UCSD-AML1 (cell line): ENCODE data around the gene IMMP2L.
A peak's percentile ranks its signal among the peaks of the same experiment; 100 is the strongest.

Source experiments
- DNase-seq: peaks from one replicate; lab custom pipeline; 2025; ENCODE audit not compliant: unreplicated experiment; lab: John Stamatoyannopoulos, UW

The IMMP2L gene

GRCh38 chr7:111174510-111174909, 387.8 kb downstream of the IMMP2L start:
- DNase-seq = no peak

GRCh38 chr7:111173990-111174389, 388.3 kb downstream of the IMMP2L start:
- no peak for DNase-seq

DNA sequence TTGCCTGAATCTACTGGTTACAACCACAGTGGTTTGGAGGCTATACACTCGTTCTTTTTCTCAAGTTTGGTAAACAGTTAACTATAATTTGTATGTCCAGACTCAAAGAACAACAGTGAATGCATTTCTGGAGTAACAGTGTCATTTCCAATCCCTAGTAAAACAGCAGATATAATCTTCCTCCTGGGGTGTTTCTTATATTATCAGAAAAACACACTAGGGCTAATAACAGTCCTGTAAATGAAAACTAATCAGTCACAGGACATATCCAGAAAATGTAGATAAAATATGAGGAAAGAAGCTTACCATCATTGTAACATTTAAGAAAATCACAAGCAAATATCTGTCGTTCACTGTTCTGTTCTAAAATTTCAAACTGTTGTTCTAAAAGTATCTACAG, 388.8 kb downstream of the IMMP2L start:
- DNase-seq = no peak

- DNase-seq = no peak
Observed at GRCh38 chr7:111172564-111173257, 389.6 kb downstream of the IMMP2L start.

DNA sequence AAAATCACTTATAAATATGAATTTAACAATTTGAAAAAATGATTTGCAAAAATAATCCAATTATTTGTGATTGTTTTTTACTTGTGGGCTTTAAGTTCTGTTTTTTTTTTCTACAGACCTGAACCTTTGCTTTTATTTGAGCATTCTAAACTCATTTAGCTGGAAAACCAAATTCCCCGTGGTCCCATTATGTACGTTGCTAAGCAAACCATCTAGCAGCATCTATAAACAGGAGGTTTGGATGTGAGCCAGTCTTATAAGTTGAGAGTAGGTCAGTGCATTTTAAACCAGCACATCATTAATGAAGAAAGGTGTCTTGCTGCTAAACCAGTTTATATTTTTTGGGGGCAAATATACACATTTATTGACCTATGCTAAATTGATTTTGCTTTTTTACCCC, 394.1 kb downstream of the IMMP2L start:
- DNase-seq = no peak

DNA sequence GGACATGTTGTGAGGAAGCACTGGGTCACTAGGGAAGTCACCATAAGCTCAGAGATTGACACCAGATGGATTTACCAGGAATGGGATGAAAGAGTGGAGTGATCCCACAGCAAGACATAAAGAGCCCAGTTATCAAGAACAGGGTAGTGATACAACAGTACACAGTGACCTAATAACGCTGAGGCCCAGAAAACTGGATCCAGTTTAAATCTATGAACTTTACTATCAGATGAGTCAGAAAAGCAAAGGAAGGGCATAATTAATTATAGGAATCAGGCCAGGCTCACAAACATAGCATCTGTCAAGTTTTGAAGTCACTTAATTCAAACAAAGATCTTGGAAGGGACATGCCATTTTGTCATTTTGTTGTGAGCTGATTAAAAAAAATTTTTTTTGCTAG, 397.9 kb downstream of the IMMP2L start:
- DNase-seq = no peak

DNA sequence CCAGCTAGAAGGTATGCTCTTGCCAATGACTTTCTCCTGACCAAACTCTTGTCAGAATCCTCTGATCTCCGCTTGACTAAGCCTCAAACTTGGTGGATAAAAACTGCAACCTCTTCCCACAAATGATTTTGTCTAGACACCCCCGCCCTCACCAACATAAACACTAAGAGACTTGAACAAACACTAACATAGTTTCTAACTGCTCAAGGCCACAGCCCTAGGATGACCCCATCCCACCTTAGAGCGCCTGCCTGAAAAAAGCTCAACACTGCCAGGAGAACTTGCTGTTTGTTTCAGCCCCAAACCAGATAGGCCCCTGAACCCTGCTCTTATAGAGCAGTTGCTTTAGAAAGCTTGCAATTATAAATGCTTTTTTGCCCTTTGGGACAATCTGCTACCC, 399.6 kb downstream of the IMMP2L start:
- no peak for DNase-seq

- no peak for DNase-seq
Observed at GRCh38 chr7:111160297-111160696, 402.0 kb downstream of the IMMP2L start.

- DNase-seq = no peak
Observed at GRCh38 chr7:111159426-111159825, 402.9 kb downstream of the IMMP2L start.

- no peak for DNase-seq
Observed at GRCh38 chr7:111150709-111151108, 411.6 kb downstream of the IMMP2L start.

DNA sequence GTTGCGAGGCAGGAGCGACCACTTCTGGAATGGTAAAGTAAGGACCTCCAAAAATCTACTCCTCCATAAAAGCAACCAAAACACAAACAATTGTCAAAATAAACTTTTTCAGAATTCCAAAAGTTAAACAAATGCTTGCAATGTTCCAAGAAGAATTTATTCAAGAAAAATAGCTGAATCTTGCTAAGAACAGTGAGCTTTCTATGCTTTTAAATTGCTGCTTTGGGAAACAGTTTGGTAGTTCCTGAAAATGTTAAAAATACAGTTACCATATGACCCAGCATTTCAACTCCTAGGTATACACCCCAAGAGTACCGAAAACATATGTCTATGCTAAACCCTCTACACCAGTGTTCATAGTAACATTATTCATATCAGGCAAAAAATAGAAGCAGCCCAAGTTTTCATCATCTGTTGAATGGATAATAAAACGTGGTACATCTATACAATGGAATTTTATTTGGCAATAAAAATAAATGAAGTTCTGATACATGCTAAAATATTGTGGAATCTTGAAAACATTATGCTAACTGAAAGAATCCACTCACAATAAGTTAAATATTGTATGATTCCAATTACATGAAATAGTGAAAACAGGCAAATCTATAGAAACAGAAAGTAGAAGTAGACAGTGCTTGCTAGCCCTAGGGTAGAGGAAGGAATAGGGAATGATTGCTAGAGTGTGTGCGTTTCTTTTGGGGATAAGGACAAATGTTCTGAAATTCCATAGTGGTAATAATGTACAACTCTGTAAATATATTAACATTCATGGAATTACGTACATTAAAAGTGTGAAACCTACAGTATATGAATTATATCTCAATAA, 414.4 kb downstream of the IMMP2L start:
- DNase-seq = no peak

- DNase-seq = no peak
Observed at GRCh38 chr7:111146136-111146535, 416.2 kb downstream of the IMMP2L start.

- no peak for DNase-seq
Observed at GRCh38 chr7:111145472-111145871, 416.8 kb downstream of the IMMP2L start.

DNA sequence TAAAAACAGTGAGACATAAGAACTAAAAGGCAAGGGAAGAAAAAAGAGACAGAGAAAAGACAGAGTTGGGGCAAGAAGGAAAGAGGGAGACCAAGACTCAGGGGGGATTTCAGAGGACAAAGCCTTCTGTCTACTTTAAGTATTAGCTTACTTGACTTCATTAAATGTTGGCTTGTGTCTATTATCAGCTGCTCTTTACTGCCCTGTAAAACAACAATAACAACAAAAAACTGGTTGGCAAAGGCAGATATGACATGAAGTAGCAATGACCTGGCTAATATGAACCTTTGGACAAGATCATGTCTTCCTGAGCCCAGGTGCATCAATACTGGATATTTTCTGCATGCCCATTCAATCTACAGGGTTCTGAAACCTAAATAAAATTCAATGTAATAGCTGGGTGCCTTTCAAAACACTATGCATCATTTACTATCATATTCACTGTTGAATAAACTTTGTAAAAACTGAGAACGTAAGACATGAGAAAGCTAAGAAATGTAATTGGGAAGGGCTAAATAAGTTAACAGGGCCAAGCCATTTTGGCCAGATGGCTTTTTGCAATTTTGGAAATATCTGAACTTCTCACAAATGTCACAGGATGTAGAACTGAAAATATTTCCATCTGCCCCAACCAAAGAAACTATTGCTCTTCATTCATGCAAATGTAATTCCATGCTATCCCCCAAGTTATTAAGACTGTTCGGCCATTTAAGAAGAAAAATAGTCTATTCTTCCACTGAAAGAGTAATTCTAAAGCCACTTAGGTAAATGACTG, 422.0 kb downstream of the IMMP2L start:
- DNase-seq = no peak

DNA sequence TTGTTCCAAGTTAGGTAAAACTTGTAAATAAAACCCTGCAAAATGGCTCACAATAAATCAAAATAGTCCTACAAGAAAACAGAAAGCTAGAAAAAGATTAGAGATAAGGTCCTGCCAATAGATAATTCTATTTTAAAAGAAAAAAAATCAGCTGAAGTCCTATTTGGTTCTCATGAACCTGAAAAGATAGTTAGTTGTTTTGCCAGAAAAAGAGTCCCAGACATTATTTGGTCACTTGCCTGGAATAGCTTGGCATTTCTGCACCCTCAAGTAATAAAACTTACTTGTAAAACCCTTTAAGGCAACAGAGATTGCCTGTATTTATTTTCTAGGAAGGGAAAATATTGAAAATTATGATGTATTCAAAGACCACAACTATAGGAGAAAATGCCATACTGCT, 423.7 kb downstream of the IMMP2L start:
- no peak for DNase-seq

DNA sequence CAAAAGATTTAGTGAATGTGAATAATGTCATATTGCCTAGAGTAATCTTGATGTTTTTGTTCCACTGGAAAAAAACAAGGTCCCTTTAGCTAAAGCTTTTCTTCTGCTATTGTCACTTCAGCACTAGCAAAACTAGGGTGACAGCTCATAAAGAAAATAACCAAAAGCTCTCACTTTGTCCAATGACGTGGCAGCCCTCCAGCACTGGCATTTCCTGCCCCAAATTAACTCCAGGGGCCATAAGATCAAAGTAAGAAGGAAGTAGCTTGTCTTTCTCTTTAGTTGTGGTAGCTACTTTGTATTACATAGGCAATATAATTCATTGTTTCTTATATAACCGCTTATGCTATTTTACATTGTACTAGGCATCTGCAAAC, 424.1 kb downstream of the IMMP2L start:
- DNase-seq = peak; percentile 3

DNA sequence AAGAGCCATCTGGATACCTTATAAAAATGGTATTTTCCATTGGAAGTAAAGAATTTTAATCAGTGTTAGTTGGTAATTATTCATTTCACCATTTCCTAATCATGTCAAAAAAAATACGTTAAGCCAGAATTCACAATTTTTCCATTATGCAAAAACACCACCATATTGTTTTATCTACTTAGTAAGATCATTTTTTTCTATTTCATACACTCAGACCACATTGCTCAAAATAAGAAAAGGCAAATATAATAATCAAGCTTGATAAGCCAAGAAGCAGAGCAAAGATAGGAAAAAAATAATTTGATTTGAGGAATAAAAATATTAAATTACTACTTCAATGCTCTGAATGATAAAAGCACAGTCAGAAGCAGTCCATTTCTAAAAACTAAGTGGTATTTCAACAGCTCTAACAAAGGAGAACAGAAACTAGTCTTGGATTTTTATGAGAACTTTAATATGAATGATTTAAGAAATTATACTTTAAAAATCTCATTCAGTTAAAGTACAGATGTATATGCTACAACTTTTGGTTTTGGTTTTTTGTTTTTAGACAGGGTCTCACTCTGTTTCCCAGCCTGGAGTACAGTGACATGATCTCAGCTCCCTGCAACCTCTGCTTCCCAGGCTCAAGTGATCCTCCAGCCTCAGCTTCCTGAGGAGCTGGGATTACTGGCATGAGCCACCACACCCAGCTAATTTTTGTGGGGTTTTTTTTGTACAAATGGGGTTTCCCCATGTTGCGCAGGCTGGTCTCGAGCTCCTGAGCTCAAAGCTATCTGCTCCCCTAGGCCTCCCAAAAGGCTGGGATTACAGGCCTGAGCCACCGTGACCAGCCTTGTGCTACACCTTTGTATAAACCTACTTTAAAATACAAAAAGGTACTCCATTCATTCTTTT, 424.7 kb downstream of the IMMP2L start:
- no peak for DNase-seq

- no peak for DNase-seq
Observed at GRCh38 chr7:111132833-111133232, 429.5 kb downstream of the IMMP2L start.

DNA sequence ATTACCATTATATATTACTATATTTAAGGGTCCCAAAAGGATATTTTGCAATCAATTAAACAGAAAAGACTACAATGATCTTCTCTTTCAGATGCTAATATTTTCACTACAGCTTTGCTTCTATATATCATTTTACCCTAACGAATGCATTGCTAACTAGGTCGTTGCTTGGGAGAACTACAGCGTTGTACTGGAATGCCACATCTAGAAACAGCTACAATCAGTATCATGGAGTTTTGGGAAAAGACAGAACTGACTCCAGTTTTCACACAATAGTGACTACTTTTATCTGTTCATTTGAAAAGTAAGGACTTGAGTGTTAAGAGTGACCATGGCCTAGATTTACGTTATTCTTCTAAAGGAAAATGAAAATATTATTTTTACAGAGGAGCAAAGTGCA, 432.9 kb downstream of the IMMP2L start:
- DNase-seq = no peak

GRCh38 chr7:111126987-111127386, 435.3 kb downstream of the IMMP2L start:
- no peak for DNase-seq

GRCh38 chr7:111115966-111116365, 446.3 kb downstream of the IMMP2L start:
- DNase-seq = no peak
